Mesothelial cell of epicardium (in vitro differentiated cells): ENCODE data around the gene FAM167B. TPM values are rescaled to one million over a fixed set of nuclear protein-coding genes. Genes with fewer than 3 reads are reported as not detected.

ENCODE experiments used
- DNase-seq, 2 experiments: peaks; one replicate each; pipeline ENCODE4 v3.0.0; 2021; ENCODE audit warnings: low spot score in 2 of 2; ENCODE audit not compliant: unreplicated experiment in 2 of 2
- H3K27ac Mint-ChIP-seq: 2 replicates; pipeline ENCODE4 v1.8.0; 2021; ENCODE audit warnings: mixed read lengths
- H3K27me3 Mint-ChIP-seq: 2 replicates; pipeline ENCODE4 v1.8.0; 2021; ENCODE audit warnings: low read depth, mixed read lengths
- H3K36me3 Mint-ChIP-seq: 2 replicates; pipeline ENCODE4 v1.8.0; 2021; ENCODE audit warnings: mixed read lengths
- H3K4me1 Mint-ChIP-seq: 2 replicates; pipeline ENCODE4 v1.8.0; 2021; ENCODE audit warnings: mixed read lengths
- H3K4me3 Mint-ChIP-seq: 2 replicates; pipeline ENCODE4 v1.8.0; 2021; ENCODE audit warnings: mild to moderate bottlenecking, moderate library complexity, mixed read lengths
- H3K9me3 Mint-ChIP-seq: 2 replicates; pipeline ENCODE4 v1.8.0; 2021; ENCODE audit warnings: mixed read lengths
- CTCF ChIP-seq: fragments of 200-600 bp; sonication (generic); IDR thresholded peaks from one replicate; pipeline ENCODE4 v1.5.0; 2021; ENCODE audit warnings: antibody characterized with exemption; ENCODE audit not compliant: unreplicated experiment
- total RNA-seq: library from RNA; stranded (reverse); gene quantifications from 3 replicates; pipeline ENCODE4 v1.2.1, GENCODE V29; 2021

The FAM167B gene
- total RNA-seq, 1 donor from 2014 or later: 1.8 TPM

GRCh38 chr1:32231843-32232432, 15.1 kb upstream of the FAM167B start:
- Mint-ChIP-seq H3K27ac (peak overlapping the region; percentile 51), H3K4me1 (no peaks in the 10 kb centered on the region), H3K27me3 (no peaks in the 10 kb centered on the region), H3K4me3 (no peak overlapping the region), H3K9me3 (no peaks in the 10 kb centered on the region), H3K36me3 (peaks cover 29% of the 10 kb centered on the region)
- TF ChIP-seq CTCF: no peak
- DNase-seq: no peak

- Mint-ChIP-seq H3K36me3 (peaks cover 27% of the 10 kb centered on the region), H3K27ac (peak overlapping the region; percentile 51), H3K4me1 (no peaks in the 10 kb centered on the region), H3K4me3 (no peak overlapping the region), H3K9me3 (no peaks in the 10 kb centered on the region), H3K27me3 (no peaks in the 10 kb centered on the region)
- no peak for TF ChIP-seq CTCF
- no peak for DNase-seq
These were observed 14.3 kb upstream of the FAM167B start for GRCh38 chr1:32232558-32233304.

- peaks cover 9% of the 10 kb centered on the region for H3K4me1 Mint-ChIP-seq
- no peak overlapping the region for H3K27ac Mint-ChIP-seq
- H3K27me3 Mint-ChIP-seq: no peaks in the 10 kb centered on the region
- no peak for TF ChIP-seq CTCF
- peaks cover 13% of the 10 kb centered on the region for H3K36me3 Mint-ChIP-seq
- H3K4me3 Mint-ChIP-seq: no peak overlapping the region
- no peaks in the 10 kb centered on the region for H3K9me3 Mint-ChIP-seq
- no peak for DNase-seq
These were observed 12.2 kb upstream of the FAM167B start for GRCh38 chr1:32234792-32235191.

GRCh38 chr1:32239337-32239736, 7.7 kb upstream of the FAM167B start:
- Mint-ChIP-seq H3K9me3 (no peaks in the 10 kb centered on the region), H3K4me1 (peaks cover 25% of the 10 kb centered on the region), H3K27ac (peak overlapping the region; percentile 27), H3K36me3 (peaks cover 2% of the 10 kb centered on the region), H3K27me3 (no peaks in the 10 kb centered on the region), H3K4me3 (peak overlapping the region; percentile 79)
- TF ChIP-seq CTCF: no peak
- DNase-seq: no peak

- no peak for TF ChIP-seq CTCF
- H3K36me3 Mint-ChIP-seq: peaks cover 2% of the 10 kb centered on the region
- H3K27ac Mint-ChIP-seq: peak overlapping the region; percentile 43
- peak in 1 of 2 experiments; percentile 41 for DNase-seq
- H3K4me3 Mint-ChIP-seq: peak overlapping the region; percentile 79
- no peaks in the 10 kb centered on the region for H3K27me3 Mint-ChIP-seq
- H3K4me1 Mint-ChIP-seq: peaks cover 25% of the 10 kb centered on the region
- H3K9me3 Mint-ChIP-seq: no peaks in the 10 kb centered on the region
These were observed 7.3 kb upstream of the FAM167B start for GRCh38 chr1:32239790-32240139.
